ENCODE results near the gene ADAM15.

ADAM15 gene

DNA sequence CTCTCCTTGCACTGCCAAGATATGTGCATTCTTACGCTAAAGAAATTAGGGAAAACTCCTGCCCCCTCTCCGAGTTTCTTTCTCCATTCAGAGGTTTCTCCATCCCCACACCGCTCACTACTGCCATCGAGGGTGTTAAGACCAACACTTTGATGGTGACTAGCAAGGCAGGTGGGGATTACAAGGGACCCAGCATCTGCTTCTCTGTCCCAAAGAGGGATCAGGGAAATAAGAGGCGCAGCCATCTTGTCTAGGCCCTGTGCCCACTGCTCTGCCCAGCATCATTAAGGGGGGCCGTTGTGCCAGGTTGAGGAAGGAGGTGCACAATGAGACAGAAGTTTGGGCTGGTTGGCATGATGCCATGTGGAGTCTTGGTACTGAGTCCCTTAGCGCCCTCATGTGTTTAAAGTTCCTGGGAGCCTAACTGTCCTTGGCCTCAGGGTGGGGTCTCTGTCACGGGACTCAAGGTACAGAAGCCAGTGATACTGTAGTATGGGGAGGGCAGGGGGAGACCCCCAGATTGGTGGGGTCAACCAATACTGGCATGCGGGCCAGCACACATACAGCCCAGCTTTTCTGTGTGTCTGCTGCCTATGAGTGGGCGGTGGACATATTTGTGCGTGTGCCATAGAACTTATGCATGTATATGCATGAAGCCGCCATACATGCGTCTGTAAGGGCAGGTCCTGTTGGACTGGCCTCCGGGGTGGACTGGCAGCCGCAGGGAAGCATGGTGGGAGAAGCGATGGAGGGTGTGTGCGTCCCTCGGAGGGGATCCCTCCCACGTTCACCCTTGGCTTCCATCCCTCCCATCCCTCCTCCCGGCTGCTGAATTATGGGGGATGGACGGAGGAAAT, 33.0 kb downstream of the ADAM15 start:
- Histone ChIP-seq H3K4me1 (ENCODE audit: control insufficient read depth, insufficient read depth, low read length) (peaks cover 14% of the 10 kb centered on the region), H3K36me3 (ENCODE audit: control insufficient read depth in 2 of 2, insufficient read depth in 1 of 2, low read length in 2 of 2) (no peaks in the 10 kb centered on the region), H3K27ac (ENCODE audit: extremely low read depth, low read depth, low read length) (no peak overlapping the region), H3K9me3 (ENCODE audit: control insufficient read depth, insufficient read depth, low read depth, low read length) (no peaks in the 10 kb centered on the region), H3K4me3 (ENCODE audit: low read depth, low read length) (peak overlapping the region; percentile 37)
- ChIA-PET POLR2A (interaction anchor here (0.6 to 1.6 kb wide), 8 partner anchors 21 to 1090 kb away, joined by 3 to 9 read pairs (median 4); partner anchors contain the start of genes ADAM15, EFNA4 and KRTCAP2), CTCF (interaction anchor here (0.6 to 4.5 kb wide), 24 partner anchors 11 to 524 kb away, joined by 3 to 117 read pairs (median 6); partner anchors contain the start of genes EFNA4, KRTCAP2, PMVK and SLC50A1)
- TF ChIP-seq, protein P1, sequence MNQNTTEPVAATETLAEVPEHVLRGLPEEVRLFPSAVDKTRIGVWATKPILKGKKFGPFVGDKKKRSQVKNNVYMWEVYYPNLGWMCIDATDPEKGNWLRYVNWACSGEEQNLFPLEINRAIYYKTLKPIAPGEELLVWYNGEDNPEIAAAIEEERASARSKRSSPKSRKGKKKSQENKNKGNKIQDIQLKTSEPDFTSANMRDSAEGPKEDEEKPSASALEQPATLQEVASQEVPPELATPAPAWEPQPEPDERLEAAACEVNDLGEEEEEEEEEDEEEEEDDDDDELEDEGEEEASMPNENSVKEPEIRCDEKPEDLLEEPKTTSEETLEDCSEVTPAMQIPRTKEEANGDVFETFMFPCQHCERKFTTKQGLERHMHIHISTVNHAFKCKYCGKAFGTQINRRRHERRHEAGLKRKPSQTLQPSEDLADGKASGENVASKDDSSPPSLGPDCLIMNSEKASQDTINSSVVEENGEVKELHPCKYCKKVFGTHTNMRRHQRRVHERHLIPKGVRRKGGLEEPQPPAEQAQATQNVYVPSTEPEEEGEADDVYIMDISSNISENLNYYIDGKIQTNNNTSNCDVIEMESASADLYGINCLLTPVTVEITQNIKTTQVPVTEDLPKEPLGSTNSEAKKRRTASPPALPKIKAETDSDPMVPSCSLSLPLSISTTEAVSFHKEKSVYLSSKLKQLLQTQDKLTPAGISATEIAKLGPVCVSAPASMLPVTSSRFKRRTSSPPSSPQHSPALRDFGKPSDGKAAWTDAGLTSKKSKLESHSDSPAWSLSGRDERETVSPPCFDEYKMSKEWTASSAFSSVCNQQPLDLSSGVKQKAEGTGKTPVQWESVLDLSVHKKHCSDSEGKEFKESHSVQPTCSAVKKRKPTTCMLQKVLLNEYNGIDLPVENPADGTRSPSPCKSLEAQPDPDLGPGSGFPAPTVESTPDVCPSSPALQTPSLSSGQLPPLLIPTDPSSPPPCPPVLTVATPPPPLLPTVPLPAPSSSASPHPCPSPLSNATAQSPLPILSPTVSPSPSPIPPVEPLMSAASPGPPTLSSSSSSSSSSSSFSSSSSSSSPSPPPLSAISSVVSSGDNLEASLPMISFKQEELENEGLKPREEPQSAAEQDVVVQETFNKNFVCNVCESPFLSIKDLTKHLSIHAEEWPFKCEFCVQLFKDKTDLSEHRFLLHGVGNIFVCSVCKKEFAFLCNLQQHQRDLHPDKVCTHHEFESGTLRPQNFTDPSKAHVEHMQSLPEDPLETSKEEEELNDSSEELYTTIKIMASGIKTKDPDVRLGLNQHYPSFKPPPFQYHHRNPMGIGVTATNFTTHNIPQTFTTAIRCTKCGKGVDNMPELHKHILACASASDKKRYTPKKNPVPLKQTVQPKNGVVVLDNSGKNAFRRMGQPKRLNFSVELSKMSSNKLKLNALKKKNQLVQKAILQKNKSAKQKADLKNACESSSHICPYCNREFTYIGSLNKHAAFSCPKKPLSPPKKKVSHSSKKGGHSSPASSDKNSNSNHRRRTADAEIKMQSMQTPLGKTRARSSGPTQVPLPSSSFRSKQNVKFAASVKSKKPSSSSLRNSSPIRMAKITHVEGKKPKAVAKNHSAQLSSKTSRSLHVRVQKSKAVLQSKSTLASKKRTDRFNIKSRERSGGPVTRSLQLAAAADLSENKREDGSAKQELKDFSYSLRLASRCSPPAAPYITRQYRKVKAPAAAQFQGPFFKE (tag by site-specific recombination; IDR thresholded peaks at IDR 0.05; ENCODE audit: borderline replicate concordance) = peak; percentile 85; the same call in 1 of the 2 replicates
- no peak for TF ChIP-seq ZNF792 (tag by site-specific recombination; IDR thresholded peaks at IDR 0.05)
- TF ChIP-seq, protein P2, sequence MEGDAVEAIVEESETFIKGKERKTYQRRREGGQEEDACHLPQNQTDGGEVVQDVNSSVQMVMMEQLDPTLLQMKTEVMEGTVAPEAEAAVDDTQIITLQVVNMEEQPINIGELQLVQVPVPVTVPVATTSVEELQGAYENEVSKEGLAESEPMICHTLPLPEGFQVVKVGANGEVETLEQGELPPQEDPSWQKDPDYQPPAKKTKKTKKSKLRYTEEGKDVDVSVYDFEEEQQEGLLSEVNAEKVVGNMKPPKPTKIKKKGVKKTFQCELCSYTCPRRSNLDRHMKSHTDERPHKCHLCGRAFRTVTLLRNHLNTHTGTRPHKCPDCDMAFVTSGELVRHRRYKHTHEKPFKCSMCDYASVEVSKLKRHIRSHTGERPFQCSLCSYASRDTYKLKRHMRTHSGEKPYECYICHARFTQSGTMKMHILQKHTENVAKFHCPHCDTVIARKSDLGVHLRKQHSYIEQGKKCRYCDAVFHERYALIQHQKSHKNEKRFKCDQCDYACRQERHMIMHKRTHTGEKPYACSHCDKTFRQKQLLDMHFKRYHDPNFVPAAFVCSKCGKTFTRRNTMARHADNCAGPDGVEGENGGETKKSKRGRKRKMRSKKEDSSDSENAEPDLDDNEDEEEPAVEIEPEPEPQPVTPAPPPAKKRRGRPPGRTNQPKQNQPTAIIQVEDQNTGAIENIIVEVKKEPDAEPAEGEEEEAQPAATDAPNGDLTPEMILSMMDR (tag by site-specific recombination; IDR thresholded peaks at IDR 0.05) = peak; percentile 33
- no peak; the same call in none of the 2 replicates for TF ChIP-seq ZNF654 (tag by site-specific recombination; IDR thresholded peaks at IDR 0.05; ENCODE audit: low read depth)
- peak; percentile 76 for TF ChIP-seq ZFHX2 (tag by site-specific recombination; conservative IDR thresholded peaks at IDR 0.05)
- peak; percentile 40 for TF ChIP-seq EGR2 (tag by site-specific recombination; IDR thresholded peaks at IDR 0.05; ENCODE audit: low read depth)
- TF ChIP-seq GLIS1 (tag by site-specific recombination; IDR thresholded peaks at IDR 0.05) = peak; percentile 76
- TF ChIP-seq ZBTB48 (tag by site-specific recombination; IDR thresholded peaks at IDR 0.05) = peak; percentile 14; the same call in 1 of the 2 replicates
- TF ChIP-seq, protein P3, sequence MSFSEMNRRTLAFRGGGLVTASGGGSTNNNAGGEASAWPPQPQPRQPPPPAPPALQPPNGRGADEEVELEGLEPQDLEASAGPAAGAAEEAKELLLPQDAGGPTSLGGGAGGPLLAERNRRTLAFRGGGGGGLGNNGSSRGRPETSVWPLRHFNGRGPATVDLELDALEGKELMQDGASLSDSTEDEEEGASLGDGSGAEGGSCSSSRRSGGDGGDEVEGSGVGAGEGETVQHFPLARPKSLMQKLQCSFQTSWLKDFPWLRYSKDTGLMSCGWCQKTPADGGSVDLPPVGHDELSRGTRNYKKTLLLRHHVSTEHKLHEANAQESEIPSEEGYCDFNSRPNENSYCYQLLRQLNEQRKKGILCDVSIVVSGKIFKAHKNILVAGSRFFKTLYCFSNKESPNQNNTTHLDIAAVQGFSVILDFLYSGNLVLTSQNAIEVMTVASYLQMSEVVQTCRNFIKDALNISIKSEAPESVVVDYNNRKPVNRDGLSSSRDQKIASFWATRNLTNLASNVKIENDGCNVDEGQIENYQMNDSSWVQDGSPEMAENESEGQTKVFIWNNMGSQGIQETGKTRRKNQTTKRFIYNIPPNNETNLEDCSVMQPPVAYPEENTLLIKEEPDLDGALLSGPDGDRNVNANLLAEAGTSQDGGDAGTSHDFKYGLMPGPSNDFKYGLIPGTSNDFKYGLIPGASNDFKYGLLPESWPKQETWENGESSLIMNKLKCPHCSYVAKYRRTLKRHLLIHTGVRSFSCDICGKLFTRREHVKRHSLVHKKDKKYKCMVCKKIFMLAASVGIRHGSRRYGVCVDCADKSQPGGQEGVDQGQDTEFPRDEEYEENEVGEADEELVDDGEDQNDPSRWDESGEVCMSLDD (tag by site-specific recombination; IDR thresholded peaks at IDR 0.05) = 0 out of 2 replicates have a peak, but pooled peaks have one; percentile 21
- TF ChIP-seq ZBTB7A (tag by site-specific recombination; IDR thresholded peaks at IDR 0.05; ENCODE audit: low read depth) = 0 out of 2 replicates have a peak, but pooled peaks have one; percentile 38
- no peak for TF ChIP-seq SALL2 (tag by site-specific recombination; IDR thresholded peaks at IDR 0.05; ENCODE audit: borderline replicate concordance)
- TF ChIP-seq MEIS1 (CRISPR knock-in tag; IDR thresholded peaks at IDR 0.05; ENCODE audit: borderline replicate concordance) = no peak
- TF ChIP-seq, protein P4, sequence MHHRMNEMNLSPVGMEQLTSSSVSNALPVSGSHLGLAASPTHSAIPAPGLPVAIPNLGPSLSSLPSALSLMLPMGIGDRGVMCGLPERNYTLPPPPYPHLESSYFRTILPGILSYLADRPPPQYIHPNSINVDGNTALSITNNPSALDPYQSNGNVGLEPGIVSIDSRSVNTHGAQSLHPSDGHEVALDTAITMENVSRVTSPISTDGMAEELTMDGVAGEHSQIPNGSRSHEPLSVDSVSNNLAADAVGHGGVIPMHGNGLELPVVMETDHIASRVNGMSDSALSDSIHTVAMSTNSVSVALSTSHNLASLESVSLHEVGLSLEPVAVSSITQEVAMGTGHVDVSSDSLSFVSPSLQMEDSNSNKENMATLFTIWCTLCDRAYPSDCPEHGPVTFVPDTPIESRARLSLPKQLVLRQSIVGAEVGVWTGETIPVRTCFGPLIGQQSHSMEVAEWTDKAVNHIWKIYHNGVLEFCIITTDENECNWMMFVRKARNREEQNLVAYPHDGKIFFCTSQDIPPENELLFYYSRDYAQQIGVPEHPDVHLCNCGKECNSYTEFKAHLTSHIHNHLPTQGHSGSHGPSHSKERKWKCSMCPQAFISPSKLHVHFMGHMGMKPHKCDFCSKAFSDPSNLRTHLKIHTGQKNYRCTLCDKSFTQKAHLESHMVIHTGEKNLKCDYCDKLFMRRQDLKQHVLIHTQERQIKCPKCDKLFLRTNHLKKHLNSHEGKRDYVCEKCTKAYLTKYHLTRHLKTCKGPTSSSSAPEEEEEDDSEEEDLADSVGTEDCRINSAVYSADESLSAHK (tag by site-specific recombination; IDR thresholded peaks at IDR 0.05) = peak; percentile 30
- TF ChIP-seq MZF1 (tag by site-specific recombination; IDR thresholded peaks at IDR 0.05; ENCODE audit: borderline replicate concordance) = peak; percentile 77; the same call in 1 of the 2 replicates
- TF ChIP-seq GLIS2 (tag by site-specific recombination; IDR thresholded peaks at IDR 0.05) = peak; percentile 65; the same call in 1 of the 2 replicates
- no peak for TF ChIP-seq ZSCAN16 (tag by site-specific recombination; IDR thresholded peaks at IDR 0.05)
- peak; percentile 75 for TF ChIP-seq YY2 (tag by site-specific recombination; IDR thresholded peaks at IDR 0.05)
- TF ChIP-seq, protein P5, sequence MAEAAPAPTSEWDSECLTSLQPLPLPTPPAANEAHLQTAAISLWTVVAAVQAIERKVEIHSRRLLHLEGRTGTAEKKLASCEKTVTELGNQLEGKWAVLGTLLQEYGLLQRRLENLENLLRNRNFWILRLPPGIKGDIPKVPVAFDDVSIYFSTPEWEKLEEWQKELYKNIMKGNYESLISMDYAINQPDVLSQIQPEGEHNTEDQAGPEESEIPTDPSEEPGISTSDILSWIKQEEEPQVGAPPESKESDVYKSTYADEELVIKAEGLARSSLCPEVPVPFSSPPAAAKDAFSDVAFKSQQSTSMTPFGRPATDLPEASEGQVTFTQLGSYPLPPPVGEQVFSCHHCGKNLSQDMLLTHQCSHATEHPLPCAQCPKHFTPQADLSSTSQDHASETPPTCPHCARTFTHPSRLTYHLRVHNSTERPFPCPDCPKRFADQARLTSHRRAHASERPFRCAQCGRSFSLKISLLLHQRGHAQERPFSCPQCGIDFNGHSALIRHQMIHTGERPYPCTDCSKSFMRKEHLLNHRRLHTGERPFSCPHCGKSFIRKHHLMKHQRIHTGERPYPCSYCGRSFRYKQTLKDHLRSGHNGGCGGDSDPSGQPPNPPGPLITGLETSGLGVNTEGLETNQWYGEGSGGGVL (tag by site-specific recombination; IDR thresholded peaks at IDR 0.05) = 0 out of 2 replicates have a peak, but pooled peaks have one; percentile 61

Measured in HEK293 (cell line).